ENCODE data around the gene MCRIP1.

GRCh38 chr17:81801327-81801726, 31.8 kb downstream of the MCRIP1 start:
- TF ChIP-seq MAZ (CRISPR knock-in tag; conservative IDR thresholded peaks at IDR 0.05 in 1 of 2, IDR thresholded peaks at IDR 0.05 in 1 of 2) (no peak), KLF13 (tag; IDR thresholded peaks at IDR 0.05; ENCODE audit: borderline replicate concordance, low read depth) (no peak), CTCF (IDR thresholded peaks at IDR 0.05 in 2 of 3, conservative IDR thresholded peaks at IDR 0.05 in 1 of 3; ENCODE audit: insufficient read depth in 2 of 3, low read depth in 1 of 3, low read length in 3 of 3) (no peak), ATF3 (IDR thresholded peaks at IDR 0.05) (no peak), ATF3 (CRISPR knock-in tag; conservative IDR thresholded peaks at IDR 0.05) (no peak), ZC3H8 (IDR thresholded peaks at IDR 0.05) (no peak), EGR1 (conservative IDR thresholded peaks at IDR 0.05) (no peak), BMI1 (IDR thresholded peaks at IDR 0.05; ENCODE audit: low read length) (no peak), REST (IDR thresholded peaks at IDR 0.05; ENCODE audit: borderline replicate concordance) (no peak), REST (CRISPR knock-in tag; IDR thresholded peaks at IDR 0.05; ENCODE audit: low read depth) (no peak), YY1 (IDR thresholded peaks at IDR 0.05; ENCODE audit: borderline replicate concordance in 1 of 3, control insufficient read depth in 1 of 3, extremely low read depth in 1 of 3, insufficient read depth in 3 of 3, insufficient read length in 1 of 3, insufficient replicate concordance in 2 of 3, low read depth in 1 of 3, low read length in 2 of 3) (no peak), SRSF1 (IDR thresholded peaks at IDR 0.05; ENCODE audit: low read depth, low read length) (no peak), TEAD4 (IDR thresholded peaks at IDR 0.05; ENCODE audit: low read length) (no peak), TEAD4 (CRISPR knock-in tag; IDR thresholded peaks at IDR 0.05; ENCODE audit: borderline replicate concordance) (no peak), CREB1 (IDR thresholded peaks at IDR 0.05) (no peak), CREB1 (CRISPR knock-in tag; IDR thresholded peaks at IDR 0.05) (no peak), PREB (CRISPR knock-in tag; IDR thresholded peaks at IDR 0.05) (no peak), MLX (CRISPR knock-in tag; conservative IDR thresholded peaks at IDR 0.05) (no peak)

Measured in K562 (cell line).